ENCODE measurements around the gene COMMD10. TPM values are rescaled to one million over a fixed set of nuclear protein-coding genes. Genes with fewer than 3 reads are reported as not detected.

The COMMD10 gene
- polyA plus RNA-seq, 1 donor from 2014 or later: 23.1 TPM

DNA sequence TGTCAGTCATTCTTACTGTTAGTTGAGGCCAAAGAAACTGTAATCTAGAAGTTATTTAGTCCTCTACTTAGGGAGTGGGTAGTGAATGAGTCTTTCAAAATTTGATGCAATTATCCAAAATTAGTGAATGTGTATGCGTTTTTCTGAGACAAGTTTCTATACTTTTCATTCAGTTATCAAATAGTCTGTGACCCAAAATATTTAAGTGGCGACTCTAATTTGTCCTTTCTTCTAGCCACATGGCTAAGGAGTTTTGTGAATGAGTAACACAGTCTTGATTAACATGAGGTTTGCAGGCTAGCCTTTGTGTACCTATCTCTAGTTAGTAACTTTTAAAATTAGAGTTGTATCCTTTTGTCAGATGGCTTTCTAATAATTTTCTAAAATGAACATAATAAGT, 45.6 kb downstream of the COMMD10 start:
- Histone ChIP-seq H4K20me1 (ENCODE audit: insufficient read depth) (no peaks in the 10 kb centered on the region), H3K27ac (ENCODE audit: low read length) (no peak overlapping the region), H3K27me3 (ENCODE audit: insufficient read depth, low read depth, low read length) (no peaks in the 10 kb centered on the region), H3K9ac (ENCODE audit: low read length) (no peak overlapping the region), H3F3A (ENCODE audit: insufficient read depth, low read length, poor library complexity, severe bottlenecking) (no peaks in the 10 kb centered on the region), H2AFZ (ENCODE audit: low read depth, low read length) (no peak overlapping the region), H3K36me3 (ENCODE audit: insufficient read depth, low read length) (no peaks in the 10 kb centered on the region), H3K4me3 (ENCODE audit: low read length) (no peak overlapping the region), H3K4me2 (ENCODE audit: low read length) (no peak overlapping the region), H3K9me2 (ENCODE audit: insufficient read depth, low read length) (no peaks in the 10 kb centered on the region), H3K9me3 (ENCODE audit: low read length) (no peaks in the 10 kb centered on the region), H3K79me2 (replicated peaks; ENCODE audit: insufficient read depth, low read length) (no peaks in the 10 kb centered on the region)
- TF ChIP-seq EP300 (conservative IDR thresholded peaks at IDR 0.05; ENCODE audit: poor library complexity, severe bottlenecking) (no peak), TAF1 (IDR thresholded peaks at IDR 0.05; ENCODE audit: low read depth) (no peak), RAD21 (conservative IDR thresholded peaks at IDR 0.05) (no peak)

DNA sequence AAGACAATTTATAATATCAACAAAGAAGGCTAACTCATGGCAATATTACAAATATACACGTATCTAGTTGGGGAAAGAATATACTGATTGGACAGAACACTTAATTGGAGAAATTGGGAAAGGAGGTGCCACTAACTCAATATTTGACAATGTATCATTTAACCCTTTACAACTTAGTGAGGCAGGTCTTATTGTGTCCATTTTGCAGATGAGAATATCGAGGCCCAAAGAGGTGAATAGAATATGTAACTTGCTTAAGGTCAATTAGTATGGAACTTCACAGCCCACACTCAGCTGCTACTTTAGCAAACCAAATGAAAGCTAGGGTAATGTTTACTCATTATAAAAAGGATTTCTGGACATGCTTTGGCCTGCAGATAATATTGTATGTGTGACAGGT, 46.2 kb downstream of the COMMD10 start:
- no peaks in the 10 kb centered on the region for H3K27me3 ChIP-seq (ENCODE audit: insufficient read depth, low read depth, low read length)
- H3F3A ChIP-seq (ENCODE audit: insufficient read depth, low read length, poor library complexity, severe bottlenecking): no peaks in the 10 kb centered on the region
- no peaks in the 10 kb centered on the region for H3K9me2 ChIP-seq (ENCODE audit: insufficient read depth, low read length)
- H3K79me2 ChIP-seq (replicated peaks; ENCODE audit: insufficient read depth, low read length): no peaks in the 10 kb centered on the region
- no peak overlapping the region for H3K4me3 ChIP-seq (ENCODE audit: low read length)
- no peaks in the 10 kb centered on the region for H3K36me3 ChIP-seq (ENCODE audit: insufficient read depth, low read length)
- no peaks in the 10 kb centered on the region for H4K20me1 ChIP-seq (ENCODE audit: insufficient read depth)
- H2AFZ ChIP-seq (ENCODE audit: low read depth, low read length): no peak overlapping the region
- H3K4me2 ChIP-seq (ENCODE audit: low read length): no peak overlapping the region
- no peak for TF ChIP-seq MXI1 (conservative IDR thresholded peaks at IDR 0.05; ENCODE audit: poor library complexity, severe bottlenecking)
- no peak for TF ChIP-seq TAF1 (IDR thresholded peaks at IDR 0.05; ENCODE audit: low read depth)
- TF ChIP-seq SMC3 (conservative IDR thresholded peaks at IDR 0.05; ENCODE audit: poor library complexity): no peak
- H3K9me3 ChIP-seq (ENCODE audit: low read length): no peaks in the 10 kb centered on the region
- no peak overlapping the region for H3K9ac ChIP-seq (ENCODE audit: low read length)
- H3K27ac ChIP-seq (ENCODE audit: low read length): no peak overlapping the region

DNA sequence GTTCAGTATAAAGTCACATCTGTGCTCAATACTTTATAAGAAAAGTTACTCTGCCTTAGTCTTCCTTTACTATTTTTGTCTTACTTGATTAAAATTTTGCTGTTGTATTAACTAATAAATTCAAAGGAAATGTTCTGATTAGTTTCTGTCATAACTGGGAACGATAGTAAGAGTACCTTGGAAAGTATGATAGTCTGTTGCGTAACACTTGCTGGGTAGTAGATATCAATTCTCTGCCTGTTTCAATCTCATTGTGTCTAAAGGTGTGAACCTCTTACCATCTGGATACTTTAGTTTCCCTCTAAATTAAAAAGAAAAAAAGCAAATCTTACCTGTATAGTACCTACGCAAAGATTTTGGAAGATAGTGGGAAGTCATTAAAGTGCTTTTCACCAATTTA, 48.5 kb downstream of the COMMD10 start:
- Histone ChIP-seq H3K9ac (ENCODE audit: low read length) (no peak overlapping the region), H3F3A (ENCODE audit: insufficient read depth, low read length, poor library complexity, severe bottlenecking) (no peaks in the 10 kb centered on the region), H4K20me1 (ENCODE audit: insufficient read depth) (no peaks in the 10 kb centered on the region), H3K27me3 (ENCODE audit: insufficient read depth, low read depth, low read length) (no peaks in the 10 kb centered on the region), H3K36me3 (ENCODE audit: insufficient read depth, low read length) (no peaks in the 10 kb centered on the region), H2AFZ (ENCODE audit: low read depth, low read length) (no peak overlapping the region), H3K4me3 (ENCODE audit: low read length) (no peak overlapping the region), H3K9me3 (ENCODE audit: low read length) (no peaks in the 10 kb centered on the region), H3K27ac (ENCODE audit: low read length) (no peak overlapping the region), H3K9me2 (ENCODE audit: insufficient read depth, low read length) (no peaks in the 10 kb centered on the region), H3K4me2 (ENCODE audit: low read length) (no peak overlapping the region), H3K79me2 (replicated peaks; ENCODE audit: insufficient read depth, low read length) (no peaks in the 10 kb centered on the region)
- TF ChIP-seq EZH2 (IDR thresholded peaks at IDR 0.05; ENCODE audit: borderline replicate concordance, insufficient read depth, low read length, poor library complexity, severe bottlenecking): no peak
- no peak for TF ChIP-seq POLR2AphosphoS5 (IDR thresholded peaks at IDR 0.05)
- no peak for TF ChIP-seq RAD21 (conservative IDR thresholded peaks at IDR 0.05)
- TF ChIP-seq EP300 (conservative IDR thresholded peaks at IDR 0.05; ENCODE audit: poor library complexity, severe bottlenecking): no peak
- TF ChIP-seq, protein P1, sequence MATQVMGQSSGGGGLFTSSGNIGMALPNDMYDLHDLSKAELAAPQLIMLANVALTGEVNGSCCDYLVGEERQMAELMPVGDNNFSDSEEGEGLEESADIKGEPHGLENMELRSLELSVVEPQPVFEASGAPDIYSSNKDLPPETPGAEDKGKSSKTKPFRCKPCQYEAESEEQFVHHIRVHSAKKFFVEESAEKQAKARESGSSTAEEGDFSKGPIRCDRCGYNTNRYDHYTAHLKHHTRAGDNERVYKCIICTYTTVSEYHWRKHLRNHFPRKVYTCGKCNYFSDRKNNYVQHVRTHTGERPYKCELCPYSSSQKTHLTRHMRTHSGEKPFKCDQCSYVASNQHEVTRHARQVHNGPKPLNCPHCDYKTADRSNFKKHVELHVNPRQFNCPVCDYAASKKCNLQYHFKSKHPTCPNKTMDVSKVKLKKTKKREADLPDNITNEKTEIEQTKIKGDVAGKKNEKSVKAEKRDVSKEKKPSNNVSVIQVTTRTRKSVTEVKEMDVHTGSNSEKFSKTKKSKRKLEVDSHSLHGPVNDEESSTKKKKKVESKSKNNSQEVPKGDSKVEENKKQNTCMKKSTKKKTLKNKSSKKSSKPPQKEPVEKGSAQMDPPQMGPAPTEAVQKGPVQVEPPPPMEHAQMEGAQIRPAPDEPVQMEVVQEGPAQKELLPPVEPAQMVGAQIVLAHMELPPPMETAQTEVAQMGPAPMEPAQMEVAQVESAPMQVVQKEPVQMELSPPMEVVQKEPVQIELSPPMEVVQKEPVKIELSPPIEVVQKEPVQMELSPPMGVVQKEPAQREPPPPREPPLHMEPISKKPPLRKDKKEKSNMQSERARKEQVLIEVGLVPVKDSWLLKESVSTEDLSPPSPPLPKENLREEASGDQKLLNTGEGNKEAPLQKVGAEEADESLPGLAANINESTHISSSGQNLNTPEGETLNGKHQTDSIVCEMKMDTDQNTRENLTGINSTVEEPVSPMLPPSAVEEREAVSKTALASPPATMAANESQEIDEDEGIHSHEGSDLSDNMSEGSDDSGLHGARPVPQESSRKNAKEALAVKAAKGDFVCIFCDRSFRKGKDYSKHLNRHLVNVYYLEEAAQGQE (IDR thresholded peaks at IDR 0.05; ENCODE audit: borderline replicate concordance): no peak
- no peak for TF ChIP-seq MXI1 (conservative IDR thresholded peaks at IDR 0.05; ENCODE audit: poor library complexity, severe bottlenecking)
- TF ChIP-seq, protein P2, sequence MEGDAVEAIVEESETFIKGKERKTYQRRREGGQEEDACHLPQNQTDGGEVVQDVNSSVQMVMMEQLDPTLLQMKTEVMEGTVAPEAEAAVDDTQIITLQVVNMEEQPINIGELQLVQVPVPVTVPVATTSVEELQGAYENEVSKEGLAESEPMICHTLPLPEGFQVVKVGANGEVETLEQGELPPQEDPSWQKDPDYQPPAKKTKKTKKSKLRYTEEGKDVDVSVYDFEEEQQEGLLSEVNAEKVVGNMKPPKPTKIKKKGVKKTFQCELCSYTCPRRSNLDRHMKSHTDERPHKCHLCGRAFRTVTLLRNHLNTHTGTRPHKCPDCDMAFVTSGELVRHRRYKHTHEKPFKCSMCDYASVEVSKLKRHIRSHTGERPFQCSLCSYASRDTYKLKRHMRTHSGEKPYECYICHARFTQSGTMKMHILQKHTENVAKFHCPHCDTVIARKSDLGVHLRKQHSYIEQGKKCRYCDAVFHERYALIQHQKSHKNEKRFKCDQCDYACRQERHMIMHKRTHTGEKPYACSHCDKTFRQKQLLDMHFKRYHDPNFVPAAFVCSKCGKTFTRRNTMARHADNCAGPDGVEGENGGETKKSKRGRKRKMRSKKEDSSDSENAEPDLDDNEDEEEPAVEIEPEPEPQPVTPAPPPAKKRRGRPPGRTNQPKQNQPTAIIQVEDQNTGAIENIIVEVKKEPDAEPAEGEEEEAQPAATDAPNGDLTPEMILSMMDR (IDR thresholded peaks at IDR 0.05; ENCODE audit: poor library complexity, severe bottlenecking): no peak
- no peak for TF ChIP-seq TAF1 (IDR thresholded peaks at IDR 0.05; ENCODE audit: low read depth)
- no peak for TF ChIP-seq SMC3 (conservative IDR thresholded peaks at IDR 0.05; ENCODE audit: poor library complexity)

All from neural cell (in vitro differentiated cells).